ENCODE measurements around the gene TMEM95.

GRCh38 chr17:7383742-7384488 lies 29.0 kb downstream of the TMEM95 start:
- TF ChIP-seq CTCF (conservative IDR thresholded peaks at IDR 0.05; ENCODE audit: low read depth in 2 of 2), result no peak
- no peak for TF ChIP-seq STAT1 (IDR thresholded peaks at IDR 0.05; ENCODE audit: unreplicated experiment)
- TF ChIP-seq POLR2AphosphoS5 (IDR thresholded peaks at IDR 0.05; ENCODE audit: low read depth), result peak; percentile 76
- no peak for TF ChIP-seq EZH2 (IDR thresholded peaks at IDR 0.05; ENCODE audit: low read depth, unreplicated experiment)
- no peak for TF ChIP-seq EZH2phosphoT487 (IDR thresholded peaks at IDR 0.05; ENCODE audit: unreplicated experiment)
- TF ChIP-seq, protein P1, sequence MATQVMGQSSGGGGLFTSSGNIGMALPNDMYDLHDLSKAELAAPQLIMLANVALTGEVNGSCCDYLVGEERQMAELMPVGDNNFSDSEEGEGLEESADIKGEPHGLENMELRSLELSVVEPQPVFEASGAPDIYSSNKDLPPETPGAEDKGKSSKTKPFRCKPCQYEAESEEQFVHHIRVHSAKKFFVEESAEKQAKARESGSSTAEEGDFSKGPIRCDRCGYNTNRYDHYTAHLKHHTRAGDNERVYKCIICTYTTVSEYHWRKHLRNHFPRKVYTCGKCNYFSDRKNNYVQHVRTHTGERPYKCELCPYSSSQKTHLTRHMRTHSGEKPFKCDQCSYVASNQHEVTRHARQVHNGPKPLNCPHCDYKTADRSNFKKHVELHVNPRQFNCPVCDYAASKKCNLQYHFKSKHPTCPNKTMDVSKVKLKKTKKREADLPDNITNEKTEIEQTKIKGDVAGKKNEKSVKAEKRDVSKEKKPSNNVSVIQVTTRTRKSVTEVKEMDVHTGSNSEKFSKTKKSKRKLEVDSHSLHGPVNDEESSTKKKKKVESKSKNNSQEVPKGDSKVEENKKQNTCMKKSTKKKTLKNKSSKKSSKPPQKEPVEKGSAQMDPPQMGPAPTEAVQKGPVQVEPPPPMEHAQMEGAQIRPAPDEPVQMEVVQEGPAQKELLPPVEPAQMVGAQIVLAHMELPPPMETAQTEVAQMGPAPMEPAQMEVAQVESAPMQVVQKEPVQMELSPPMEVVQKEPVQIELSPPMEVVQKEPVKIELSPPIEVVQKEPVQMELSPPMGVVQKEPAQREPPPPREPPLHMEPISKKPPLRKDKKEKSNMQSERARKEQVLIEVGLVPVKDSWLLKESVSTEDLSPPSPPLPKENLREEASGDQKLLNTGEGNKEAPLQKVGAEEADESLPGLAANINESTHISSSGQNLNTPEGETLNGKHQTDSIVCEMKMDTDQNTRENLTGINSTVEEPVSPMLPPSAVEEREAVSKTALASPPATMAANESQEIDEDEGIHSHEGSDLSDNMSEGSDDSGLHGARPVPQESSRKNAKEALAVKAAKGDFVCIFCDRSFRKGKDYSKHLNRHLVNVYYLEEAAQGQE (IDR thresholded peaks at IDR 0.05; ENCODE audit: unreplicated experiment), result peak; percentile 9
- no peak for TF ChIP-seq ZNF331 (CRISPR knock-in tag; IDR thresholded peaks at IDR 0.05; ENCODE audit: low read depth)

Measured in GM23338 (cell line).